Ishikawa (cell line): ENCODE data around the gene ABT1.

Experiments used
- CEBPB ChIP-seq: IDR thresholded peaks from 2 replicates; pipeline ENCODE4 v1.6.1; 2012
- CREB1 ChIP-seq: IDR thresholded peaks from 2 replicates; pipeline ENCODE4 v1.6.1; 2012; ENCODE audit warnings: low read depth
- EGR1 ChIP-seq: IDR thresholded peaks from 2 replicates; pipeline ENCODE4 v1.6.1; 2012
- EP300 ChIP-seq: IDR thresholded peaks from 2 replicates; pipeline ENCODE4 v1.6.1; 2012; ENCODE audit warnings: borderline replicate concordance
- FOXM1 ChIP-seq: IDR thresholded peaks from 2 replicates; pipeline ENCODE4 v1.6.1; 2012; ENCODE audit warnings: low read depth, borderline replicate concordance
- RAD21 ChIP-seq: IDR thresholded peaks from 2 replicates; pipeline ENCODE4 v1.6.1; 2012; ENCODE audit warnings: low read depth
- TAF1 ChIP-seq: IDR thresholded peaks from 2 replicates; pipeline ENCODE4 v1.6.1; 2012; ENCODE audit warnings: low read depth, mild to moderate bottlenecking
- TCF12 ChIP-seq: IDR thresholded peaks from 2 replicates; pipeline ENCODE4 v1.6.1; 2012; ENCODE audit warnings: low read depth
- TF ChIP-seq, protein P1 (sequence below): IDR thresholded peaks from 2 replicates; pipeline ENCODE4 v1.6.1; 2012; ENCODE audit warnings: low read depth, mild to moderate bottlenecking
- TF ChIP-seq, protein P2 (sequence below): IDR thresholded peaks from 2 replicates; pipeline ENCODE4 v1.6.1; 2012

DNA sequence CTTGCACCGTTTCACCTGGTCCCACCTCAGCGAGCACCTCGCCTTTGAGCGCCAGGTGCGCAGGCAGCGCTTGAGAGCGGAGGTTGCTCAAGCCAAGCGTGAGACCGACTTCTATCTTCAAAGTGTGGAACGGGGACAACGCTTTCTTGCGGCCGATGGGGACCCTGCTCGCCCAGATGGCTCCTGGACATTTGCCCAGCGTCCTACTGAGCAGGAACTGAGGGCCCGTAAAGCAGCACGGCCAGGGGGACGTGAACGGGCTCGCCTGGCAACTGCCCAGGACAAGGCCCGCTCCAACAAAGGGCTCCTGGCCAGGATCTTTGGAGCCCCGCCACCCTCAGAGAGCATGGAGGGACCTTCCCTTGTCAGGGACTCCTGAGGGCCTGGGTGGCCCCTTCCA, 1.5 kb downstream of the ABT1 start:
- TF ChIP-seq, protein P1, sequence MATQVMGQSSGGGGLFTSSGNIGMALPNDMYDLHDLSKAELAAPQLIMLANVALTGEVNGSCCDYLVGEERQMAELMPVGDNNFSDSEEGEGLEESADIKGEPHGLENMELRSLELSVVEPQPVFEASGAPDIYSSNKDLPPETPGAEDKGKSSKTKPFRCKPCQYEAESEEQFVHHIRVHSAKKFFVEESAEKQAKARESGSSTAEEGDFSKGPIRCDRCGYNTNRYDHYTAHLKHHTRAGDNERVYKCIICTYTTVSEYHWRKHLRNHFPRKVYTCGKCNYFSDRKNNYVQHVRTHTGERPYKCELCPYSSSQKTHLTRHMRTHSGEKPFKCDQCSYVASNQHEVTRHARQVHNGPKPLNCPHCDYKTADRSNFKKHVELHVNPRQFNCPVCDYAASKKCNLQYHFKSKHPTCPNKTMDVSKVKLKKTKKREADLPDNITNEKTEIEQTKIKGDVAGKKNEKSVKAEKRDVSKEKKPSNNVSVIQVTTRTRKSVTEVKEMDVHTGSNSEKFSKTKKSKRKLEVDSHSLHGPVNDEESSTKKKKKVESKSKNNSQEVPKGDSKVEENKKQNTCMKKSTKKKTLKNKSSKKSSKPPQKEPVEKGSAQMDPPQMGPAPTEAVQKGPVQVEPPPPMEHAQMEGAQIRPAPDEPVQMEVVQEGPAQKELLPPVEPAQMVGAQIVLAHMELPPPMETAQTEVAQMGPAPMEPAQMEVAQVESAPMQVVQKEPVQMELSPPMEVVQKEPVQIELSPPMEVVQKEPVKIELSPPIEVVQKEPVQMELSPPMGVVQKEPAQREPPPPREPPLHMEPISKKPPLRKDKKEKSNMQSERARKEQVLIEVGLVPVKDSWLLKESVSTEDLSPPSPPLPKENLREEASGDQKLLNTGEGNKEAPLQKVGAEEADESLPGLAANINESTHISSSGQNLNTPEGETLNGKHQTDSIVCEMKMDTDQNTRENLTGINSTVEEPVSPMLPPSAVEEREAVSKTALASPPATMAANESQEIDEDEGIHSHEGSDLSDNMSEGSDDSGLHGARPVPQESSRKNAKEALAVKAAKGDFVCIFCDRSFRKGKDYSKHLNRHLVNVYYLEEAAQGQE, result no peak
- no peak for TF ChIP-seq TAF1
- no peak for TF ChIP-seq CEBPB
- no peak for TF ChIP-seq CREB1
- TF ChIP-seq EGR1, result no peak
- no peak for TF ChIP-seq TCF12
- no peak for TF ChIP-seq EP300
- TF ChIP-seq, protein P2, sequence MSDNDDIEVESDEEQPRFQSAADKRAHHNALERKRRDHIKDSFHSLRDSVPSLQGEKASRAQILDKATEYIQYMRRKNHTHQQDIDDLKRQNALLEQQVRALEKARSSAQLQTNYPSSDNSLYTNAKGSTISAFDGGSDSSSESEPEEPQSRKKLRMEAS, result no peak
- no peak for TF ChIP-seq FOXM1
- TF ChIP-seq RAD21, result no peak
